ENCODE data around the gene RTL1.

- TF ChIP-seq EZH2 (IDR thresholded peaks at IDR 0.05; ENCODE audit: borderline replicate concordance, low read depth, low read length, severe bottlenecking): no peak
- TF ChIP-seq, protein P1, sequence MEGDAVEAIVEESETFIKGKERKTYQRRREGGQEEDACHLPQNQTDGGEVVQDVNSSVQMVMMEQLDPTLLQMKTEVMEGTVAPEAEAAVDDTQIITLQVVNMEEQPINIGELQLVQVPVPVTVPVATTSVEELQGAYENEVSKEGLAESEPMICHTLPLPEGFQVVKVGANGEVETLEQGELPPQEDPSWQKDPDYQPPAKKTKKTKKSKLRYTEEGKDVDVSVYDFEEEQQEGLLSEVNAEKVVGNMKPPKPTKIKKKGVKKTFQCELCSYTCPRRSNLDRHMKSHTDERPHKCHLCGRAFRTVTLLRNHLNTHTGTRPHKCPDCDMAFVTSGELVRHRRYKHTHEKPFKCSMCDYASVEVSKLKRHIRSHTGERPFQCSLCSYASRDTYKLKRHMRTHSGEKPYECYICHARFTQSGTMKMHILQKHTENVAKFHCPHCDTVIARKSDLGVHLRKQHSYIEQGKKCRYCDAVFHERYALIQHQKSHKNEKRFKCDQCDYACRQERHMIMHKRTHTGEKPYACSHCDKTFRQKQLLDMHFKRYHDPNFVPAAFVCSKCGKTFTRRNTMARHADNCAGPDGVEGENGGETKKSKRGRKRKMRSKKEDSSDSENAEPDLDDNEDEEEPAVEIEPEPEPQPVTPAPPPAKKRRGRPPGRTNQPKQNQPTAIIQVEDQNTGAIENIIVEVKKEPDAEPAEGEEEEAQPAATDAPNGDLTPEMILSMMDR (IDR thresholded peaks at IDR 0.05; ENCODE audit: borderline replicate concordance, extremely low read depth, low read length, poor library complexity, severe bottlenecking): no peak
Observed at GRCh38 chr14:100841066-100841760, 62.3 kb downstream of the RTL1 start.

All from DND-41 (cell line).